A549 (cell line): ENCODE results near the gene ARID1B.

Experiments
- CEBPB ChIP-seq, 2 experiments: fragments of >200 bp in 1 of 2; sonication (Bioruptor Twin) in 1 of 2; formaldehyde crosslinking in 1 of 2; IDR thresholded peaks; 2 replicates each; pipeline ENCODE4 v1.6.1; 2012 to 2016
- EP300 ChIP-seq, 2 experiments: fragments of >200 bp; sonication (Bioruptor Twin); formaldehyde crosslinking; IDR thresholded peaks; 2 replicates in 1 of 2; 3 replicates in 1 of 2; pipeline ENCODE4 v1.6.1; 2016 to 2017
- JUN ChIP-seq, 2 experiments: fragments of >200 bp; sonication (Bioruptor Twin); formaldehyde crosslinking; IDR thresholded peaks; 2 replicates in 1 of 2; 3 replicates in 1 of 2; pipeline ENCODE4 v1.6.1; 2016 to 2017
- NR3C1 ChIP-seq: fragments of >200 bp; sonication (Bioruptor Twin); formaldehyde crosslinking; IDR thresholded peaks from 3 replicates; pipeline ENCODE4 v1.6.1; 2017
- POLR2A ChIP-seq: IDR thresholded peaks from 2 replicates; pipeline ENCODE4 v1.6.1; 2012; ENCODE audit warnings: mild to moderate bottlenecking, low read length
- POLR2AphosphoS2 ChIP-seq: conservative IDR thresholded peaks from 2 replicates; pipeline ENCODE4 v1.6.1; 2012; ENCODE audit warnings: low read length, improper control_type of control experiment, inconsistent platforms
- RARB ChIP-seq: fragments of 250-450 bp; sonication (Bioruptor Pico); IDR thresholded peaks from 2 replicates; pipeline ENCODE4 v1.8.0; 2021; ENCODE audit warnings: mild to moderate bottlenecking, moderate library complexity
- SMC3 ChIP-seq: fragments of >200 bp; sonication (Bioruptor Twin); formaldehyde crosslinking; IDR thresholded peaks from 3 replicates; pipeline ENCODE4 v1.6.1; 2018; ENCODE audit warnings: inconsistent platforms
- ZC3H11A ChIP-seq: fragments of 450-650 bp; IDR thresholded peaks from 2 replicates; pipeline ENCODE4 v1.6.1; 2014; ENCODE audit warnings: antibody characterized with exemption, mild to moderate bottlenecking
- TF ChIP-seq, protein P1 (sequence below): fragments of >200 bp; sonication (Bioruptor Twin); formaldehyde crosslinking; IDR thresholded peaks from 3 replicates; pipeline ENCODE4 v1.5.1; 2016
- TF ChIP-seq, protein P2 (sequence below): fragments of 150-350 bp; IDR thresholded peaks from 2 replicates; pipeline ENCODE4 v1.6.1; 2014; ENCODE audit warnings: low read depth, mild to moderate bottlenecking, low read length
- TF ChIP-seq, protein P3 (sequence below): fragments of 450-650 bp; IDR thresholded peaks from 2 replicates; pipeline ENCODE4 v1.6.1; 2014; ENCODE audit warnings: antibody characterized with exemption

DNA sequence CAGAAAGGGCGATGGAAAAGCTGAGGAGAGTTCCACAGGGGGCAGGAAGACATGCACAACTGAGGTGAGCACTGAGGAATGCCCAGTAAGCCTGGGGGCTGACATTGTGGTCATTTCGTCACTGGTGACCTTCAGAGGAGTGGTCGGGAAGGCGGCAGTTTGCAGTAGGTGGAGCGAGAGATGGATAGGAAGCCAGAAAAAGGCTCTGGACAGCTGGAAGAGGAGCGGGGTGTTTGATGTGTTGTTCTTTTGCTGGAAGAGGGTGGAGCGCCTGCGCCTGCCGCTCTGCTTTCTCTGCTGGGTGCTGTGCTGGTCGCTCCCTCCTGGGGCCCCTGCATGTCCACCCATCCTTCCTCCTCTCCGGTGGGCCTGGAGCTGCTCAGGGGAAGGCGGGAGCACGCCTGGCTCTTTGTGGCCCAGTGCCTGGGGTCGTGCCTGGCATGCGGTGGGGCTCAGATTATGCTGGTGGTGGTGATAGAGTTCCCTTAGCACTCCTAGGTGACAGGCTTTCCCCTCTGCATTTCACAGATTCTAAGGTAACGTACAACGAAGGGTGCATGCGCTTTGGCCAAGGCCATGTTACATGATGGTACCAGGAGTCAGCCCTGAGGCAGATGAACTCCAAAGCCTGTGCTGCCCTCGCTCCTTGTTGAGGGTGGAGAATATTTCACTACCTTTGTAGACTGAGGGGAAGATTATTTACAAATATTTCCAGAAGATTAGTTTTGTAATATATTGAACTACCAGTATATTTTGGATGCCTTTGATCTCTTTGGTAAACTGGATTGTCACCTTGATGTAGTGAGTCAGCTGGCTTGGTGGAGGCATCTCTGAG lies 20.9 kb downstream of the ARID1B start:
- TF ChIP-seq, protein P1, sequence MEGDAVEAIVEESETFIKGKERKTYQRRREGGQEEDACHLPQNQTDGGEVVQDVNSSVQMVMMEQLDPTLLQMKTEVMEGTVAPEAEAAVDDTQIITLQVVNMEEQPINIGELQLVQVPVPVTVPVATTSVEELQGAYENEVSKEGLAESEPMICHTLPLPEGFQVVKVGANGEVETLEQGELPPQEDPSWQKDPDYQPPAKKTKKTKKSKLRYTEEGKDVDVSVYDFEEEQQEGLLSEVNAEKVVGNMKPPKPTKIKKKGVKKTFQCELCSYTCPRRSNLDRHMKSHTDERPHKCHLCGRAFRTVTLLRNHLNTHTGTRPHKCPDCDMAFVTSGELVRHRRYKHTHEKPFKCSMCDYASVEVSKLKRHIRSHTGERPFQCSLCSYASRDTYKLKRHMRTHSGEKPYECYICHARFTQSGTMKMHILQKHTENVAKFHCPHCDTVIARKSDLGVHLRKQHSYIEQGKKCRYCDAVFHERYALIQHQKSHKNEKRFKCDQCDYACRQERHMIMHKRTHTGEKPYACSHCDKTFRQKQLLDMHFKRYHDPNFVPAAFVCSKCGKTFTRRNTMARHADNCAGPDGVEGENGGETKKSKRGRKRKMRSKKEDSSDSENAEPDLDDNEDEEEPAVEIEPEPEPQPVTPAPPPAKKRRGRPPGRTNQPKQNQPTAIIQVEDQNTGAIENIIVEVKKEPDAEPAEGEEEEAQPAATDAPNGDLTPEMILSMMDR = no peak
- TF ChIP-seq SMC3 (no peak), POLR2AphosphoS2 (no peak), JUN (IDR thresholded peaks at IDR 0.05) (no peak), POLR2A (no peak), RARB (CRISPR knock-in tag) (no peak), NR3C1 (no peak), ZC3H11A (no peak), EP300 (IDR thresholded peaks at IDR 0.05) (no peak), CEBPB (IDR thresholded peaks at IDR 0.05) (no peak)
- TF ChIP-seq, protein P2, sequence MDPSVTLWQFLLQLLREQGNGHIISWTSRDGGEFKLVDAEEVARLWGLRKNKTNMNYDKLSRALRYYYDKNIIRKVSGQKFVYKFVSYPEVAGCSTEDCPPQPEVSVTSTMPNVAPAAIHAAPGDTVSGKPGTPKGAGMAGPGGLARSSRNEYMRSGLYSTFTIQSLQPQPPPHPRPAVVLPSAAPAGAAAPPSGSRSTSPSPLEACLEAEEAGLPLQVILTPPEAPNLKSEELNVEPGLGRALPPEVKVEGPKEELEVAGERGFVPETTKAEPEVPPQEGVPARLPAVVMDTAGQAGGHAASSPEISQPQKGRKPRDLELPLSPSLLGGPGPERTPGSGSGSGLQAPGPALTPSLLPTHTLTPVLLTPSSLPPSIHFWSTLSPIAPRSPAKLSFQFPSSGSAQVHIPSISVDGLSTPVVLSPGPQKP = no peak
- TF ChIP-seq, protein P3, sequence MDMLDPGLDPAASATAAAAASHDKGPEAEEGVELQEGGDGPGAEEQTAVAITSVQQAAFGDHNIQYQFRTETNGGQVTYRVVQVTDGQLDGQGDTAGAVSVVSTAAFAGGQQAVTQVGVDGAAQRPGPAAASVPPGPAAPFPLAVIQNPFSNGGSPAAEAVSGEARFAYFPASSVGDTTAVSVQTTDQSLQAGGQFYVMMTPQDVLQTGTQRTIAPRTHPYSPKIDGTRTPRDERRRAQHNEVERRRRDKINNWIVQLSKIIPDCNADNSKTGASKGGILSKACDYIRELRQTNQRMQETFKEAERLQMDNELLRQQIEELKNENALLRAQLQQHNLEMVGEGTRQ = no peak
